ENCODE data around the gene PPP2R1B. TPM values are rescaled to one million over a fixed set of nuclear protein-coding genes. Genes with fewer than 3 reads are reported as not detected.

The PPP2R1B gene
- total RNA-seq, 4 donors from 2014 or later = 30.9 to 139 (median 78.8) TPM

DNA sequence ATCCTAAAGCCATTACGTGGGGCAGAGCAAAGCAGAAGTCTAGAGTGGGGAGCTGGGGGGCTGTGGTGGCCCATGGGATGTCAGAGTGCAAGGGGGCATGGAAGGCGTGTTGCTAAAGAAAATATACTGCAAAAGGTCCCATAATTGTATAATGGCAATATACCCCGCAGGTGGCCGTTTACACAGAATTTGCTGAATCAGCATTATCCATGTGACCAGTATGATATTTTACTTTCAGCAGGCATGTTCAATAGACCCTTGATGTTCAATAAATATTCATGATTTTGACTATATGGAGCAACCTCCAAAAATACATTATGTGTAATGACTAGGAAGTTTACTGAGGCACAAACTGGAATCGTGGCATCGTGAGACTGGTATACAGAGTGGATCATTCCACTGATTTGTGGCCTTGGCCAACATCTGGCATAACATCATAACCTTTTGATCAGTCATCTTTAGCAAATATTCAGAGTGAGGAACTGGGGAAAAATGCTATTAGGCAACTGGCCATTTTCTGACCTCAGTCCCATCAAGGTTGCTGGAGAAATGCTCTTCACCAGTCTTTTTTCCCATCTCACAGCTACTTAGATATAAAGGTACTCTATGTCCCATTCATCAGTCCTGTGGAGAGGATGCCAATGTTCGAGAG lies 29.3 kb upstream of the PPP2R1B start:
- DNase-seq (ENCODE audit: low spot score) (no peak), ATAC-seq (ENCODE audit: low FRiP score) (peak; percentile 36)
- TF ChIP-seq, protein P1, sequence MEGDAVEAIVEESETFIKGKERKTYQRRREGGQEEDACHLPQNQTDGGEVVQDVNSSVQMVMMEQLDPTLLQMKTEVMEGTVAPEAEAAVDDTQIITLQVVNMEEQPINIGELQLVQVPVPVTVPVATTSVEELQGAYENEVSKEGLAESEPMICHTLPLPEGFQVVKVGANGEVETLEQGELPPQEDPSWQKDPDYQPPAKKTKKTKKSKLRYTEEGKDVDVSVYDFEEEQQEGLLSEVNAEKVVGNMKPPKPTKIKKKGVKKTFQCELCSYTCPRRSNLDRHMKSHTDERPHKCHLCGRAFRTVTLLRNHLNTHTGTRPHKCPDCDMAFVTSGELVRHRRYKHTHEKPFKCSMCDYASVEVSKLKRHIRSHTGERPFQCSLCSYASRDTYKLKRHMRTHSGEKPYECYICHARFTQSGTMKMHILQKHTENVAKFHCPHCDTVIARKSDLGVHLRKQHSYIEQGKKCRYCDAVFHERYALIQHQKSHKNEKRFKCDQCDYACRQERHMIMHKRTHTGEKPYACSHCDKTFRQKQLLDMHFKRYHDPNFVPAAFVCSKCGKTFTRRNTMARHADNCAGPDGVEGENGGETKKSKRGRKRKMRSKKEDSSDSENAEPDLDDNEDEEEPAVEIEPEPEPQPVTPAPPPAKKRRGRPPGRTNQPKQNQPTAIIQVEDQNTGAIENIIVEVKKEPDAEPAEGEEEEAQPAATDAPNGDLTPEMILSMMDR (IDR thresholded peaks at IDR 0.05) = no peak

- ATAC-seq (ENCODE audit: low FRiP score) = peak; percentile 37
- TF ChIP-seq, protein P1 (IDR thresholded peaks at IDR 0.05) = no peak
Measured at GRCh38 chr11:111793863-111794262, 27.7 kb upstream of the PPP2R1B start.

GRCh38 chr11:111792955-111793500 lies 26.8 kb upstream of the PPP2R1B start:
- ATAC-seq (ENCODE audit: low FRiP score) (no peak), DNase-seq (ENCODE audit: low spot score) (no peak)
- TF ChIP-seq, protein P1 (IDR thresholded peaks at IDR 0.05) = no peak

More at GRCh38 chr11:111793863-111794262, 27.7 kb upstream of the PPP2R1B start:
- DNase-seq (ENCODE audit: low spot score) = no peak

DNA sequence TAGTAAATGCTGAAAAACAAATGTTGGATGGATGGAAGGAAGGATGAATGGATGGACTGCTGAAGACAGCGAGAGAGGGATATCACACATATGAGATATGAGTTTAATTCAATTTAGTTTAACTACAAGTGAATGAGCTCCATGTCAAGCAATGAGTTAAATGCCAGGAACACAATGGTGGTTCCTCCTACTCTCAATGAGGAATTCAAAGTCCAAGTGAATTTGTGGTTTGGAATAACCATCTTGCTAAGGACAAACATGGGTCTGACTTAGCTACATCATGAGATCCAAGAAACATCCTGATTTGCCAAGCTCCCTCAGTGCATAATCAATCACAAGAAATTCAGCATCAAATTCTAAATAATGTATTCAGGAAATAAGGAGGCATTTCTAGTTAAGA lies 26.1 kb upstream of the PPP2R1B start:
- ATAC-seq (ENCODE audit: low FRiP score) (no peak), DNase-seq (ENCODE audit: low spot score) (no peak)
- TF ChIP-seq, protein P1 (IDR thresholded peaks at IDR 0.05) = no peak

- ATAC-seq (ENCODE audit: low FRiP score) = no peak
- TF ChIP-seq, protein P1 (IDR thresholded peaks at IDR 0.05) = no peak
- DNase-seq (ENCODE audit: low spot score) = no peak
Measured at GRCh38 chr11:111788464-111788863, 22.3 kb upstream of the PPP2R1B start.

DNA sequence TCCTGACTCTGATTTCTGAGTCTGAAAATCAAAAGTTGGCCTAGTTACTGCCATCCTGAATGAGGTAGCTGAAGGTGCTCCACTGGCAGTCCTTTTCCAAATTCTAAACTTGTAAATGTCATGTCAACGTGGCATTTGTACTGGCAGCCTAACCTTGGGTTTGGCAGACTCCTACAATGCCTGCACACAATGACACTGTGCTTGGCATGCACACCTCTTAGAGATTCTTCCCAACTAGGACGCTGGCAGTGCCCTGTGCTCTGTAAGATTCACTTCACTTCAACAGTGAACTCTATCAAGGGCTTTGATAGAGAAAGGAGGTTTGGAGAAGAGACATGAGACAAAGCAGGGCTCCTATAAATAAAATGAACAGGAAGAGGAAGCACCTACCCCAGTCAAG lies 21.9 kb upstream of the PPP2R1B start:
- DNase-seq (ENCODE audit: low spot score) = no peak
- no peak for ATAC-seq (ENCODE audit: low FRiP score)
- TF ChIP-seq, protein P1 (IDR thresholded peaks at IDR 0.05) = no peak

DNA sequence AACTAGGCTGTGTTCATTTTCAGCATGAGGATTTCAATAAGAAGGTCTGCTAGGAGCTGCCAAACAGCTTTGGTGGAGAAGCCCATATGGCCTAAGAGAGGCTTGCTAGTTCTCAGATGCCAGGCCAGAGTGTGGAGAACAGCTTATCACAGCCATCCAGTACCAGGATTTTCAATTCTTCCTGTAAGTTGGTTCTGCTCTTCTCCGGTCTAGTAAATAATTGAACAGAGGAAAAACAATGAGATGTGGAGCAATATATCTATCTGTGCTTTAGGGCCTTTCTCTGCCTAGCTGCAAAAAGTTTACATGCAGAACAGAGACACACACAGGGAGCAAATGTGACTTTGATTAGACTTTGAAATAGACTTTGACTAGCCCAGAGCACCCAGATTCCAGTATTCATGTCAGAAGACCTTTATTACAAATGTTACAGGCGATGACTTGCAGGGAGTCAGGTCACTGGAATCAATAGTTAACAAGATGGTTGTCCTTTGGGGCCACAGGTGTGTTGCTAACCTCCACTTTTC lies 19.8 kb upstream of the PPP2R1B start:
- DNase-seq (ENCODE audit: low spot score) (no peak), ATAC-seq (ENCODE audit: low FRiP score) (no peak)
- TF ChIP-seq, protein P1 (IDR thresholded peaks at IDR 0.05) = no peak
